NCI-H146 treated with DMSO at 0.1 percent for 48 hours (cell line): ENCODE measurements around the gene DCTD.

Experiments
- DNase-seq: peaks from one replicate; lab custom pipeline; 2025; ENCODE audit not compliant: unreplicated experiment; lab: John Stamatoyannopoulos, UW

DCTD gene

GRCh38 chr4:182843808-182844325, 73.3 kb downstream of the DCTD start:
- peak; percentile 42 for DNase-seq

DNA sequence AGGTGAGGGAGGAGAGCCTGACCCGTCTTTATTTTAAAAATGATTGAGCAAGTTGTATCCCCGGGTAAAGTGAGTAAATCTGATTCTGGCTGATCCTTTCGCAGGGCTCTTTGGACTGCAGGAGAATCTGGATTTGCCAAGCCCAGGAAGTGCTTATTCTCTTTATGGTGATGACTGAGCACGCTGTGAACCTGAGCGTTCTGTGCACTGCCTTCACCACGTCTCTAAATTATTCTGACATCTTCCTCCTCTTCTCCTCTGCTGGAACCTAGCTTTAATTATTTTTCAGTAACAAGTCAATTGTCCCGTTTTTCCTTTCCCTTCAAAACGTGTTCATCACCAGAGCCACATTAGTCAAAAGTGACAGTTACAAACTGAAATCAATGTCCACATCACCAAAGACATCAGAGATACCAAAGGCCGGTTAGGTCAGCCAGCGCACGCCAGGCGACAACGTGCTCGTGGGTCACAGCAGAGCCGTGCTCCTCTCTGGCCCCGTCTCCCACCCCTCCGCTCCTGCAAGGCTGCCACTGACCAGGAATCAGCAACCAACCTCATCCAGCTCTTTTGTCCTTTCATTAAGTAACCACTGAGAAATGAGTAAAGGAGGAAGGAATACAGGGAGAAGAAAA, 74.3 kb downstream of the DCTD start:
- no peak for DNase-seq

DNA sequence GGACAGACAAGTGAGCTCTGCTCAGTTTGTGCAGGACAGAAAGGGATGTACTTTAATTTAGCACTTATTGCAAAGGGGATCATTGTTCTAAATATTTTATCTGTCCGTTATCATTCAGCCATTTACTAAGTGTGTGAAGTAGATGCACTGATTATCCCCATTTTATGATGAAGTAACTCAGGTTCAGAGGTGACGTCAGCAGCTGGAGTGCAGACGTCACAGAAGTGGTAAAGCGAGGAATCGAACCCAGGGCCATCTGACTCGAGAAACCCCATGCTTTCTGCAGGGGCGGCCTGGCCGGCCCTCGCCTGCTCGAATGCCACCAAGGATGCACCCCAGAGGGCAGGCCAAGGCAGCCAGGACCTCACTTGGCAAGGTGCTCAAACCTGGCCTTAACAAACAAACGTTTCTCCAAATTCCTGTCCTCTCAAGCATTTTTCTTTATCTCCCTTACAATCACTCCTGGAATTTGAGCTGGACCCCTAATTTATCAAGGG, 75.0 kb downstream of the DCTD start:
- DNase-seq, result no peak

DNA sequence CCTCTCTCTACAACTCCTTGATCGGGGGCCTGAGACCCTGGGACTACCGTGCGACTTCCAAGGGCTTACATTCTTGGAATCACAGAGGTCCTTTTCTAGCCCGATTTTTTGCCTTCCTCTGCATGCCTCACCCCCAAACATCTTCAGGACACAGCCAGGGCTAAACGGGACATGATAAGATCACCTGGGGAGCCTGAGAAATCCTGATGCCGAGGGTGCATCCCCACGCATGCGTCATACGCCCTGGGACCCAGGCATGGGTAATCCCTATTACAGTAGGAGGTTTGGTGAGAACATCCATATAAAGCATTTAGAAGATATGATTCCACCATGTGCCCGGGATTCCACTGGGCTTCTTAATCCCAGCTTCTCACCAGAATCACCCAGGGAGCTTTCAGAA, 77.1 kb downstream of the DCTD start:
- no peak for DNase-seq
